Fibroblast of peridontal ligament (primary cell): ENCODE measurements around the gene DNPEP.
"Not testable (repeated sequence)": the region's sequence is repeated elsewhere in the genome, so short reads cannot be mapped to it uniquely, and the experiment has no call there.

Experiments used
- DNase-seq: peaks from one replicate; pipeline ENCODE4 v3.0.0-alpha.2; 2010; ENCODE audit errors: extremely low read depth

DNPEP gene

GRCh38 chr2:219419331-219420197 lies 31.9 kb upstream of the DNPEP start:
- no peak for DNase-seq

- DNase-seq: no peak
Measured at GRCh38 chr2:219419012-219419324, 31.3 kb upstream of the DNPEP start.

GRCh38 chr2:219418155-219419011 lies 30.7 kb upstream of the DNPEP start, which contains the start of gene DES:
Gene DES (plus strand): TSS chr2:219418377. CDS start chr2:219418463, 86 bp downstream.
- no peak for DNase-seq

GRCh38 chr2:219417374-219417773 lies 29.7 kb upstream of the DNPEP start:
- DNase-seq: no peak

- DNase-seq: no peak
Measured at GRCh38 chr2:219416938-219417337, 29.2 kb upstream of the DNPEP start.

- no peak for DNase-seq
Measured at GRCh38 chr2:219416235-219416602, 28.5 kb upstream of the DNPEP start.

GRCh38 chr2:219415580-219416234 lies 28.0 kb upstream of the DNPEP start:
- DNase-seq: no peak

GRCh38 chr2:219414857-219415256 lies 27.1 kb upstream of the DNPEP start:
- DNase-seq: no peak

- no peak for DNase-seq
Measured at GRCh38 chr2:219410390-219410789, 22.7 kb upstream of the DNPEP start.

GRCh38 chr2:219409619-219410018 lies 21.9 kb upstream of the DNPEP start:
- DNase-seq: no peak

GRCh38 chr2:219408631-219409030 lies 20.9 kb upstream of the DNPEP start:
- DNase-seq: no peak

- no peak for DNase-seq
Measured at GRCh38 chr2:219408204-219408603, 20.5 kb upstream of the DNPEP start.

- DNase-seq: not testable (repeated sequence)
Measured at GRCh38 chr2:219407343-219407742, 19.6 kb upstream of the DNPEP start.

- DNase-seq: peak; percentile 98
Measured at GRCh38 chr2:219406861-219407230, 19.1 kb upstream of the DNPEP start.

- DNase-seq: no peak
Measured at GRCh38 chr2:219405958-219406860, 18.5 kb upstream of the DNPEP start.

- no peak for DNase-seq
Measured at GRCh38 chr2:219405451-219405850, 17.7 kb upstream of the DNPEP start.

- no peak for DNase-seq
Measured at GRCh38 chr2:219404954-219405353, 17.2 kb upstream of the DNPEP start.

GRCh38 chr2:219404291-219404910 lies 16.7 kb upstream of the DNPEP start:
- no peak for DNase-seq

GRCh38 chr2:219403861-219404260 lies 16.1 kb upstream of the DNPEP start:
- no peak for DNase-seq

GRCh38 chr2:219402665-219403515 lies 15.2 kb upstream of the DNPEP start:
- DNase-seq: peak; percentile 91
